CD8-positive, alpha-beta memory T cell (primary cell): ENCODE measurements around the gene LMF1. TPM values are rescaled to one million over a fixed set of nuclear protein-coding genes. Genes with fewer than 3 reads are reported as not detected.

Experiments
- CTCF ChIA-PET: fragments of 350-600 bp; sonication (Branson Sonifier 250); formaldehyde crosslinking; loops from one replicate; lab custom pipeline; 2021; ENCODE audit warnings: antibody characterized with exemption; lab: Charles Lee
- POLR2A ChIA-PET: fragments of 350-600 bp; sonication (Branson Sonifier 250); formaldehyde crosslinking; loops from one replicate; lab custom pipeline; 2021; ENCODE audit warnings: antibody characterized with exemption; lab: Charles Lee
- DNase-seq, 5 donors: peaks; one replicate each; pipeline versions ENCODE4 v3.0.0 to v3.0.0-alpha.2; 2020 to 2022; ENCODE audit warnings: mixed read lengths in 1 of 5
- H3K27ac ChIP-seq: one replicate; pipeline ENCODE4 v1.7.0; 2013; ENCODE audit warnings: low read depth, mild to moderate bottlenecking, low read length, moderate library complexity
- H3K27me3 ChIP-seq: 2 replicates; pipeline ENCODE4 v1.7.0; 2013; ENCODE audit warnings: low read length, mild to moderate bottlenecking; ENCODE audit not compliant: insufficient read depth, poor library complexity, severe bottlenecking
- H3K36me3 ChIP-seq: 2 replicates; pipeline ENCODE4 v1.7.0; 2013; ENCODE audit warnings: mild to moderate bottlenecking, low read length, moderate library complexity; ENCODE audit not compliant: insufficient read depth
- H3K4me1 ChIP-seq: 2 replicates; pipeline ENCODE4 v1.7.0; 2013; ENCODE audit warnings: mild to moderate bottlenecking, low read length, moderate library complexity; ENCODE audit not compliant: insufficient read depth
- H3K4me3 ChIP-seq: 2 replicates; pipeline ENCODE4 v1.7.0; 2013; ENCODE audit warnings: mild to moderate bottlenecking, low read length
- H3K9me3 ChIP-seq: 2 replicates; pipeline ENCODE4 v1.7.0; 2013; ENCODE audit warnings: mild to moderate bottlenecking, low read length
- H3K27ac Mint-ChIP-seq, 8 donors: one replicate each; pipeline ENCODE4 v1.8.0; 2020 to 2021; ENCODE audit warnings: mixed read lengths in 8 of 8, mild to moderate bottlenecking in 6 of 8, inconsistent platforms in 3 of 8, moderate library complexity in 3 of 8
- H3K27me3 Mint-ChIP-seq, 2 donors: one replicate each; pipeline ENCODE4 v1.8.0; 2020 to 2021; ENCODE audit warnings: mixed read lengths in 2 of 2, mild to moderate bottlenecking in 1 of 2, moderate library complexity in 1 of 2
- H3K36me3 Mint-ChIP-seq, 3 donors: one replicate each; pipeline ENCODE4 v1.8.0; 2020 to 2021; ENCODE audit warnings: mixed read lengths in 3 of 3, inconsistent platforms in 1 of 3, mild to moderate bottlenecking in 1 of 3
- H3K4me1 Mint-ChIP-seq, 3 donors: one replicate each; pipeline ENCODE4 v1.8.0; 2020 to 2021; ENCODE audit warnings: mixed read lengths in 3 of 3, inconsistent platforms in 1 of 3, mild to moderate bottlenecking in 1 of 3
- H3K4me3 Mint-ChIP-seq, 7 donors: one replicate each; pipeline ENCODE4 v1.8.0; 2020 to 2021; ENCODE audit warnings: mixed read lengths in 7 of 7, mild to moderate bottlenecking in 6 of 7, moderate library complexity in 4 of 7, inconsistent platforms in 2 of 7
- H3K9me3 Mint-ChIP-seq, 5 donors: one replicate each; pipeline ENCODE4 v1.8.0; 2020 to 2022; ENCODE audit warnings: mixed read lengths in 5 of 5, mild to moderate bottlenecking in 3 of 5, moderate library complexity in 2 of 5, inconsistent platforms in 1 of 5
- polyA plus RNA-seq: library from polyadenylated mRNA; unstranded; fragments of 300-500 nt; fragmentation: Illumina TruSeq; gene quantifications from one replicate; pipeline ENCODE4 v1.2.3, GENCODE V29; 2021
- total RNA-seq, 2 experiments: library from RNA; stranded (reverse); gene quantifications; one replicate each; pipeline ENCODE4 v1.2.3, GENCODE V29; 2021

LMF1 gene
- total and polyA plus RNA-seq, 3 experiments from 2014 or later: 11.7 to 15.8 (median 14.0) TPM

GRCh38 chr16:1012722-1013592 lies 42.2 kb upstream of the LMF1 start:
- no peaks in the 10 kb centered on the region for H3K4me1 ChIP-seq
- peaks cover 7 to 12% of the 10 kb centered on the region in 2 donors for H3K27me3 Mint-ChIP-seq
- POLR2A ChIA-PET: no interaction called here
- no peak overlapping the region for H3K27ac ChIP-seq
- H3K27me3 ChIP-seq: no peaks in the 10 kb centered on the region
- no peaks in the 10 kb centered on the region for H3K9me3 ChIP-seq
- H3K9me3 Mint-ChIP-seq: no peaks in the 10 kb centered on the region
- no peak overlapping the region for H3K4me3 Mint-ChIP-seq
- H3K4me3 ChIP-seq: no peak overlapping the region
- no peaks in the 10 kb centered on the region for H3K4me1 Mint-ChIP-seq
- no peak overlapping the region for H3K27ac Mint-ChIP-seq
- no peaks in the 10 kb centered on the region for H3K36me3 ChIP-seq
- CTCF ChIA-PET: interaction anchor here (1.0 kb wide), 1 partner anchor 49 kb away, joined by 3 read pairs; no protein-coding TSS in a partner anchor
- DNase-seq: no peak
- H3K36me3 Mint-ChIP-seq: no peaks in the 10 kb centered on the region

- Mint-ChIP-seq H3K4me1 (no peaks in the 10 kb centered on the region), H3K27ac (no peak overlapping the region), H3K9me3 (no peaks in the 10 kb centered on the region), H3K36me3 (no peaks in the 10 kb centered on the region), H3K4me3 (no peak overlapping the region), H3K27me3 (peaks cover 7 to 12% of the 10 kb centered on the region in 2 donors)
- no peaks in the 10 kb centered on the region for H3K27me3 ChIP-seq
- H3K27ac ChIP-seq: no peak overlapping the region
- H3K4me3 ChIP-seq: no peak overlapping the region
- ChIA-PET CTCF (no interaction called here), POLR2A (no interaction called here)
- DNase-seq: no peak
- H3K4me1 ChIP-seq: no peaks in the 10 kb centered on the region
- no peaks in the 10 kb centered on the region for H3K36me3 ChIP-seq
- no peaks in the 10 kb centered on the region for H3K9me3 ChIP-seq
These were observed 41.4 kb upstream of the LMF1 start for GRCh38 chr16:1012135-1012534.

- no peak for DNase-seq
- H3K4me3 ChIP-seq: no peak overlapping the region
- no peak overlapping the region for H3K4me3 Mint-ChIP-seq
- H3K27me3 Mint-ChIP-seq: peaks cover 7 to 12% of the 10 kb centered on the region in 2 donors
- H3K9me3 Mint-ChIP-seq: no peaks in the 10 kb centered on the region
- CTCF ChIA-PET: no interaction called here
- no peaks in the 10 kb centered on the region for H3K36me3 ChIP-seq
- H3K4me1 Mint-ChIP-seq: no peaks in the 10 kb centered on the region
- H3K27ac Mint-ChIP-seq: no peak overlapping the region
- H3K4me1 ChIP-seq: no peaks in the 10 kb centered on the region
- H3K27ac ChIP-seq: no peak overlapping the region
- no peaks in the 10 kb centered on the region for H3K36me3 Mint-ChIP-seq
- POLR2A ChIA-PET: no interaction called here
- H3K9me3 ChIP-seq: no peaks in the 10 kb centered on the region
- no peaks in the 10 kb centered on the region for H3K27me3 ChIP-seq
These were observed 40.7 kb upstream of the LMF1 start for GRCh38 chr16:1011316-1012082.

GRCh38 chr16:1010815-1011214 lies 40.0 kb upstream of the LMF1 start:
- Mint-ChIP-seq H3K4me3 (no peak overlapping the region), H3K9me3 (no peaks in the 10 kb centered on the region), H3K36me3 (no peaks in the 10 kb centered on the region), H3K27me3 (peaks cover 7 to 12% of the 10 kb centered on the region in 2 donors), H3K27ac (no peak overlapping the region), H3K4me1 (peaks cover 0 to 3% (median 0%) of the 10 kb centered on the region in 3 donors)
- H3K27ac ChIP-seq: no peak overlapping the region
- no peak overlapping the region for H3K4me3 ChIP-seq
- H3K4me1 ChIP-seq: no peaks in the 10 kb centered on the region
- no peak for DNase-seq
- CTCF ChIA-PET: no interaction called here
- H3K9me3 ChIP-seq: no peaks in the 10 kb centered on the region
- POLR2A ChIA-PET: no interaction called here
- no peaks in the 10 kb centered on the region for H3K36me3 ChIP-seq
- H3K27me3 ChIP-seq: no peaks in the 10 kb centered on the region

- Mint-ChIP-seq H3K36me3 (no peaks in the 10 kb centered on the region), H3K9me3 (no peaks in the 10 kb centered on the region), H3K4me3 (no peak overlapping the region), H3K4me1 (peaks cover 4 to 8% (median 5%) of the 10 kb centered on the region in 3 donors), H3K27ac (no peak overlapping the region), H3K27me3 (peaks cover 7 to 12% of the 10 kb centered on the region in 2 donors)
- no peak for DNase-seq
- no peaks in the 10 kb centered on the region for H3K9me3 ChIP-seq
- H3K4me1 ChIP-seq: peaks cover 4% of the 10 kb centered on the region
- ChIA-PET POLR2A (no interaction called here), CTCF (no interaction called here)
- no peaks in the 10 kb centered on the region for H3K36me3 ChIP-seq
- H3K27me3 ChIP-seq: no peaks in the 10 kb centered on the region
- H3K27ac ChIP-seq: no peak overlapping the region
- H3K4me3 ChIP-seq: no peak overlapping the region
These were observed 39.5 kb upstream of the LMF1 start for GRCh38 chr16:1010251-1010650.

- no peak overlapping the region for H3K27ac Mint-ChIP-seq
- H3K36me3 ChIP-seq: no peaks in the 10 kb centered on the region
- no peak overlapping the region for H3K4me3 ChIP-seq
- ChIA-PET POLR2A (no interaction called here), CTCF (interaction anchor here (1.9 kb wide), 1 partner anchor 11 kb away, joined by 5 read pairs; no protein-coding TSS in a partner anchor)
- DNase-seq: no peak
- peaks cover 7 to 12% of the 10 kb centered on the region in 2 donors for H3K27me3 Mint-ChIP-seq
- H3K27ac ChIP-seq: no peak overlapping the region
- H3K9me3 Mint-ChIP-seq: no peaks in the 10 kb centered on the region
- no peak overlapping the region for H3K4me3 Mint-ChIP-seq
- H3K9me3 ChIP-seq: no peaks in the 10 kb centered on the region
- no peaks in the 10 kb centered on the region for H3K27me3 ChIP-seq
- peaks cover 7% of the 10 kb centered on the region for H3K4me1 ChIP-seq
- H3K4me1 Mint-ChIP-seq: peaks cover 5 to 10% (median 7%) of the 10 kb centered on the region in 3 donors
- H3K36me3 Mint-ChIP-seq: no peaks in the 10 kb centered on the region
These were observed 38.8 kb upstream of the LMF1 start for GRCh38 chr16:1009358-1010150.

GRCh38 chr16:1008085-1008484 lies 37.3 kb upstream of the LMF1 start:
- Histone ChIP-seq H3K4me3 (no peak overlapping the region), H3K36me3 (no peaks in the 10 kb centered on the region)

More at GRCh38 chr16:1008085-1008484, 37.3 kb upstream of the LMF1 start:
- Histone ChIP-seq H3K4me1 (peaks cover 22% of the 10 kb centered on the region), H3K27me3 (no peaks in the 10 kb centered on the region), H3K27ac (no peak overlapping the region), H3K9me3 (no peaks in the 10 kb centered on the region)
- H3K4me3 Mint-ChIP-seq: no peak overlapping the region
- peaks cover 7 to 12% of the 10 kb centered on the region in 2 donors for H3K27me3 Mint-ChIP-seq
- DNase-seq: no peak
- H3K36me3 Mint-ChIP-seq: no peaks in the 10 kb centered on the region
- no peaks in the 10 kb centered on the region for H3K9me3 Mint-ChIP-seq
- CTCF ChIA-PET: interaction anchor here (1.9 kb wide), 1 partner anchor 10 kb away, joined by 5 read pairs; no protein-coding TSS in a partner anchor
- H3K27ac Mint-ChIP-seq: no peak overlapping the region
- POLR2A ChIA-PET: no interaction called here
- peaks cover 10 to 22% (median 13%) of the 10 kb centered on the region in 3 donors for H3K4me1 Mint-ChIP-seq
